Caco-2 (cell line): Measurements from ENCODE around the gene MYH9. TPM values are rescaled to one million over a fixed set of nuclear protein-coding genes. Genes with fewer than 3 reads are reported as not detected.

ENCODE experiments used
- BruUV-seq: library from RNA; stranded (reverse); fragments of 400-500 nt; replicated peaks from 2 replicates; lab custom pipeline; 2021; lab: Mats Ljungman, UMichigan
- CTCF ChIA-PET: fragments of 300-600 bp; sonication (Branson Sonifier 250); formaldehyde crosslinking; loops from one replicate; lab custom pipeline; 2022; ENCODE audit warnings: antibody characterized with exemption; lab: Charles Lee
- POLR2A ChIA-PET: fragments of 300-600 bp; sonication (Branson Sonifier 250); formaldehyde crosslinking; loops from one replicate; lab custom pipeline; 2022; ENCODE audit warnings: antibody characterized with exemption; lab: Charles Lee
- DNase-seq, 2 experiments: peaks; one replicate each; pipeline versions ENCODE4 v3.0.0 to v3.0.0-alpha.2; 2020 to 2022
- H3K27me3 ChIP-seq: replicated peaks from 2 replicates; pipeline ENCODE4 v1.6.0; 2011; ENCODE audit warnings: low read length; ENCODE audit not compliant: control insufficient read depth, insufficient read depth
- H3K36me3 ChIP-seq: 2 replicates; pipeline ENCODE4 v1.5.1; 2011; ENCODE audit warnings: low read length; ENCODE audit not compliant: control insufficient read depth, insufficient read depth
- H3K4me1 ChIP-seq: fragments of 250-450 bp; sonication (Bioruptor Pico); 2 replicates; pipeline ENCODE4 v1.5.1; 2020; ENCODE audit warnings: mild to moderate bottlenecking
- H3K4me3 ChIP-seq: 2 replicates; pipeline ENCODE4 v1.5.1; 2011; ENCODE audit warnings: low read depth, mild to moderate bottlenecking, control low read depth, low read length
- H3K9me3 ChIP-seq: fragments of 250-450 bp; sonication (Bioruptor Pico); 2 replicates; pipeline ENCODE4 v1.5.1; 2020; ENCODE audit warnings: mild to moderate bottlenecking, moderate library complexity
- H3K27ac Mint-ChIP-seq: one replicate; pipeline ENCODE4 v1.8.0; 2022; ENCODE audit warnings: mixed read lengths; ENCODE audit not compliant: unreplicated experiment
- H3K27me3 Mint-ChIP-seq: one replicate; pipeline ENCODE4 v1.8.0; 2022; ENCODE audit warnings: mixed read lengths; ENCODE audit not compliant: insufficient read depth, unreplicated experiment
- H3K36me3 Mint-ChIP-seq: one replicate; pipeline ENCODE4 v1.8.0; 2022; ENCODE audit warnings: mild to moderate bottlenecking, mixed read lengths; ENCODE audit not compliant: insufficient read depth, unreplicated experiment
- H3K4me1 Mint-ChIP-seq: one replicate; pipeline ENCODE4 v1.8.0; 2022; ENCODE audit warnings: low read depth, mixed read lengths; ENCODE audit not compliant: unreplicated experiment
- H3K4me3 Mint-ChIP-seq: one replicate; pipeline ENCODE4 v1.8.0; 2022; ENCODE audit warnings: mild to moderate bottlenecking, moderate library complexity, mixed read lengths; ENCODE audit not compliant: unreplicated experiment
- H3K9me3 Mint-ChIP-seq: one replicate; pipeline ENCODE4 v1.8.0; 2022; ENCODE audit warnings: mixed read lengths; ENCODE audit not compliant: unreplicated experiment
- CTCF ChIP-seq, 2 experiments: fragments of 200-600 bp in 1 of 2; IDR thresholded peaks; 1 replicate in 1 of 2; 2 replicates in 1 of 2; pipeline versions ENCODE4 v1.5.1 to v1.8.0; 2011 to 2022; ENCODE audit warnings: antibody characterized with exemption in 1 of 2, control low read depth in 1 of 2, inconsistent platforms in 1 of 2, low read depth in 1 of 2, low read length in 1 of 2, mild to moderate bottlenecking in 1 of 2, moderate library complexity in 1 of 2; ENCODE audit not compliant: insufficient read depth in 1 of 2, severe bottlenecking in 1 of 2, unreplicated experiment in 1 of 2
- intact Hi-C: fragments of 100-400 bp; cut with micrococcal nuclease; formaldehyde crosslinking; loops from one replicate; pipeline ENCODE4 v1.10.0; 2022; ENCODE audit not compliant: unreplicated experiment
- total RNA-seq: library from RNA; stranded (reverse); gene quantifications from 2 replicates; pipeline ENCODE4 v1.2.3, GENCODE V29; 2022

The MYH9 gene
- total RNA-seq, 1 experiment from 2014 or later, result 513 TPM

DNA sequence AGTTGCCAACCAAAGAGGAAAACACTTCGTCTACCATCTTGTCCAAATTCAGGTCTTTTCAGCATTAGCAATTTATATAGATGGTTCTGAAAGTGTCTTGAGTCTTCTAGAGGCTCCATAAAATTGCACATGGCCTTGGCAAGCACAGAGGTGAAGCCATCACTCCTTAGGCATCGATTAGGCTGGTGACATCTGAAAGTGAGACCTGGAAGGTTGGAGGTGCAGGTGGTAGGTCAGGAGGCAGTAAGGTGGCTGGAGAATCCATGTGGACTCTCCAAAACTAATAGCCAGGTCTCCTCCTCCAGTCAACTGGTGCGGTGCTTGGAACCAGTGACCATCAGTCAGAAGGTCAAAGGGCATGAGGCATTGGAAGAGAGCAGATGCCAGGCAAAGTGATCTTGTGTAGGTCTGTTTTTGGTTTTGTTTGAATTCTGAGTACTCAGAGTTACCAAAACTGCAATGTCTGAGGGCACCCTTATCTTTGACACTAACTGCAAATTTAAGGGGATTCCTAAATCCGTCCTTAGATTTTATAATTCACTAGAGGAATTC is 141.9 kb downstream of the MYH9 start:
- ChIA-PET POLR2A (no interaction called here), CTCF (no interaction called here)
- no peaks in the 10 kb centered on the region for H3K36me3 Mint-ChIP-seq
- no peak for TF ChIP-seq CTCF (IDR thresholded peaks at IDR 0.05; ENCODE audit: insufficient read depth in 1 of 2, low read depth in 1 of 2, low read length in 1 of 2, severe bottlenecking in 1 of 2, unreplicated experiment in 1 of 2)
- no peaks in the 10 kb centered on the region for H3K4me1 Mint-ChIP-seq
- H3K4me3 ChIP-seq, result no peak overlapping the region
- intact Hi-C loops, result no loop called here
- no peaks in the 10 kb centered on the region for H3K4me1 ChIP-seq
- no peaks in the 10 kb centered on the region for H3K9me3 Mint-ChIP-seq
- no peak overlapping the region for H3K4me3 Mint-ChIP-seq
- H3K9me3 ChIP-seq, result peaks cover 3% of the 10 kb centered on the region; the same call in 1 of the 2 replicates
- DNase-seq, result no peak
- H3K36me3 ChIP-seq, result no peaks in the 10 kb centered on the region
- no TSS peak for BruUV-seq
- no peak overlapping the region for H3K27ac Mint-ChIP-seq
- no peaks in the 10 kb centered on the region for H3K27me3 Mint-ChIP-seq
- no peaks in the 10 kb centered on the region for H3K27me3 ChIP-seq

- Mint-ChIP-seq H3K27ac (no peak overlapping the region), H3K36me3 (no peaks in the 10 kb centered on the region), H3K4me3 (no peak overlapping the region), H3K27me3 (no peaks in the 10 kb centered on the region), H3K4me1 (peaks cover 5% of the 10 kb centered on the region), H3K9me3 (no peaks in the 10 kb centered on the region)
- intact Hi-C loops, result no loop called here
- Histone ChIP-seq H3K4me1 (no peaks in the 10 kb centered on the region), H3K4me3 (no peak overlapping the region), H3K36me3 (no peaks in the 10 kb centered on the region), H3K9me3 (peaks cover 3% of the 10 kb centered on the region; the same call in 1 of the 2 replicates), H3K27me3 (no peaks in the 10 kb centered on the region)
- BruUV-seq, result no TSS peak
- TF ChIP-seq CTCF (IDR thresholded peaks at IDR 0.05; ENCODE audit: insufficient read depth in 1 of 2, low read depth in 1 of 2, low read length in 1 of 2, severe bottlenecking in 1 of 2, unreplicated experiment in 1 of 2), result no peak
- DNase-seq, result no peak
- POLR2A ChIA-PET, result no interaction called here
- CTCF ChIA-PET, result no interaction called here
Measured at GRCh38 chr22:36244522-36245391, 143.0 kb downstream of the MYH9 start.

GRCh38 chr22:36243986-36244385 is 143.8 kb downstream of the MYH9 start:
- Mint-ChIP-seq H3K4me1 (peaks cover 12% of the 10 kb centered on the region), H3K27me3 (no peaks in the 10 kb centered on the region), H3K36me3 (no peaks in the 10 kb centered on the region), H3K9me3 (no peaks in the 10 kb centered on the region), H3K27ac (no peak overlapping the region), H3K4me3 (no peak overlapping the region)
- POLR2A ChIA-PET, result no interaction called here
- Histone ChIP-seq H3K4me1 (no peaks in the 10 kb centered on the region), H3K9me3 (peaks cover 3% of the 10 kb centered on the region; the same call in 1 of the 2 replicates), H3K36me3 (no peaks in the 10 kb centered on the region), H3K27me3 (no peaks in the 10 kb centered on the region), H3K4me3 (no peak overlapping the region)
- CTCF ChIA-PET, result interaction anchor here (1.1 kb wide), 1 partner anchor 40 kb away, joined by 3 read pairs; no protein-coding TSS in a partner anchor
- no TSS peak for BruUV-seq
- no peak for DNase-seq
- intact Hi-C loops, result no loop called here
- TF ChIP-seq CTCF (IDR thresholded peaks at IDR 0.05; ENCODE audit: insufficient read depth in 1 of 2, low read depth in 1 of 2, low read length in 1 of 2, severe bottlenecking in 1 of 2, unreplicated experiment in 1 of 2), result no peak
